ENCODE results near the gene NEFH.

DNA sequence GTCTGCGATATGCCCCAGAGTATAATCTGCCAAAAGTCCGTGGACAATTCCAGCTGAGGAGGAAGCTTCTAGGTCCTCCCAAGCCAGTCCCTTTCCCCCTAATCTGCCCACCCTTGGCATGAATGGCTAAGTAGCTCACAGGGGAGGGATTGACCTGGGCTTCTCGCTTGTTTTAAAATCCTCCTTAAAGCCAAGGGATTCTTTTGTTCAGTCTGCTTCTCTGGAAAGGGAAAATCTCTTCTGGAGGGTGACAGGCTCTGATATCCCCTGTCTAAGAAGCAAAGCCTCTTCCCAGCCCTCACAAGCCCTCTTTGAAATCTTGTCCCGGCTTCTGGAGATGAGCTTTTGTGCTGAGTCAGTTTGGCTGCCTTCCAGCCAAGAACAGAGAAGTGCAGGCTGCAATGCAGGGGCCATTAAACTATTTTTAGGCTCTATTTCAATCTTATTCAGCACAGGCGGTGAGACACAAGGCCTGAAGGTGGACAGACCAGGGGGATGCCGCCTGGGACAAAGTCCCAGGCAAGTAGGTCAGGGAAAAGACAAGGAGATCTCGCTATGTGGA is 23.9 kb downstream of the NEFH start:
- TF ChIP-seq, protein P1, sequence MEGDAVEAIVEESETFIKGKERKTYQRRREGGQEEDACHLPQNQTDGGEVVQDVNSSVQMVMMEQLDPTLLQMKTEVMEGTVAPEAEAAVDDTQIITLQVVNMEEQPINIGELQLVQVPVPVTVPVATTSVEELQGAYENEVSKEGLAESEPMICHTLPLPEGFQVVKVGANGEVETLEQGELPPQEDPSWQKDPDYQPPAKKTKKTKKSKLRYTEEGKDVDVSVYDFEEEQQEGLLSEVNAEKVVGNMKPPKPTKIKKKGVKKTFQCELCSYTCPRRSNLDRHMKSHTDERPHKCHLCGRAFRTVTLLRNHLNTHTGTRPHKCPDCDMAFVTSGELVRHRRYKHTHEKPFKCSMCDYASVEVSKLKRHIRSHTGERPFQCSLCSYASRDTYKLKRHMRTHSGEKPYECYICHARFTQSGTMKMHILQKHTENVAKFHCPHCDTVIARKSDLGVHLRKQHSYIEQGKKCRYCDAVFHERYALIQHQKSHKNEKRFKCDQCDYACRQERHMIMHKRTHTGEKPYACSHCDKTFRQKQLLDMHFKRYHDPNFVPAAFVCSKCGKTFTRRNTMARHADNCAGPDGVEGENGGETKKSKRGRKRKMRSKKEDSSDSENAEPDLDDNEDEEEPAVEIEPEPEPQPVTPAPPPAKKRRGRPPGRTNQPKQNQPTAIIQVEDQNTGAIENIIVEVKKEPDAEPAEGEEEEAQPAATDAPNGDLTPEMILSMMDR (IDR thresholded peaks at IDR 0.05): no peak
- TF ChIP-seq EHMT2 (IDR thresholded peaks at IDR 0.05; ENCODE audit: low read depth) (no peak), RFX5 (IDR thresholded peaks at IDR 0.05) (no peak), POLR2A (IDR thresholded peaks at IDR 0.05; ENCODE audit: low read length) (no peak), ESRRA (IDR thresholded peaks at IDR 0.05; ENCODE audit: borderline replicate concordance, low read length) (no peak), CHD2 (IDR thresholded peaks at IDR 0.05; ENCODE audit: low read length, partially characterized antibody) (no peak), JUN (IDR thresholded peaks at IDR 0.05) (no peak), NFE2L2 (conservative IDR thresholded peaks at IDR 0.05; ENCODE audit: low read length) (no peak), RNF2 (IDR thresholded peaks at IDR 0.05; ENCODE audit: borderline replicate concordance, low read depth) (no peak)
- TF ChIP-seq, protein P2, sequence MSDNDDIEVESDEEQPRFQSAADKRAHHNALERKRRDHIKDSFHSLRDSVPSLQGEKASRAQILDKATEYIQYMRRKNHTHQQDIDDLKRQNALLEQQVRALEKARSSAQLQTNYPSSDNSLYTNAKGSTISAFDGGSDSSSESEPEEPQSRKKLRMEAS (IDR thresholded peaks at IDR 0.05): no peak

All from A549 (cell line).